GM18508 (cell line): ENCODE data around the gene GAB2.

Source experiments
- ATAC-seq: cut with Tn5 transposase; IDR thresholded peaks from one replicate; pipeline ENCODE4 v1.9.1; 2021; ENCODE audit warnings: moderate number of reproducible peaks; ENCODE audit not compliant: insufficient read depth, unreplicated experiment

Gene GAB2

DNA sequence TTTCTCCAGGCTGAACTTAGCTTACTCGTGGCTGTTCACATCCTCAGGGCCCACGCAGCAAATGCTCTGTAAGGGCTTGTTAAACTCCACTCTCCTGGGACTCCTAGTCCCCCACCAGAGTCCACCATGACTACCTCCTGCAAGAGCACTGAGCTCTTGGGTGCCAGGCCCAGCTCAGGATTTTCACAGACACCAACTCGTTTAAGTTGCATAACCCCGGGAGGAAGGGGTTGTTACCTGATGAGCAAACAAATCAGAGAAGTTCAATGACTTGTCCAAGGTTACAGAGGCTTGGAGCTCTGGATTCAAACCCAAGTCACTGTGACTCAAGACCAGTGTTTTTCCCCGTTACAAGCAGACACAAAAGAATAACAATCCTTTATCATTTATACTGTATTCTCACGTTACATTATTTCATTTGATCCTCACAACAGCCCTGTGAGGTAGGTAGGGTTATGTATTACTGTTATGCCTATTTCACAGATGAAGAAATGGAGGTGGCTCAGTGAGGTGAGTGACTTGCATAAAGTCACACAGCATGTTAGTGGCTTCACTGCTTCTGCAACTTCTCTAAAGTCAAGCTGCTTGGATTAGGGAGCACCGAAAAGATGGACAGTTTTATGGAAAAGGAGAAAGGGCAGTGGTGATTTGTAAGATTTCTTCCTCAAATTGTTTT is 246.6 kb downstream of the GAB2 start:
- ATAC-seq = no peak

DNA sequence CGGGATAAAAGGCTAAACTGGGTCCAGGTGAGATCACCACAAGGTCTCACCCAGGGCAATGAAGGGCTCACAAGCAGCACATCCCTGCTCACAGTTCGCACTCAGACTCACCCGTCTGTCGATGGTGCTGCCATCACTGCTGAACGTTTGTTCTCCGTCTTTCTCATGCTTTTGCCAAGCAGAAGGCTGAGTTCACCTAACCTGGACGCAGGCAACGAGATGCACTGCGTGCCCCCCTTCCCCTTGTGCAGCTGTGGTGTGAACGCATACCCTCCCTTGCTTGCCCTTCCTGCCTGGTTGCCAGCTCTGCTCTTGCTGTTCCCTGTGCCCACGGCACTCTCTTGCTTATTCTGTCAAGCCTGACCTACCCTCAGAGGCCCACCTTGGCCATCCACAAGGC is 247.2 kb downstream of the GAB2 start:
- no peak for ATAC-seq

DNA sequence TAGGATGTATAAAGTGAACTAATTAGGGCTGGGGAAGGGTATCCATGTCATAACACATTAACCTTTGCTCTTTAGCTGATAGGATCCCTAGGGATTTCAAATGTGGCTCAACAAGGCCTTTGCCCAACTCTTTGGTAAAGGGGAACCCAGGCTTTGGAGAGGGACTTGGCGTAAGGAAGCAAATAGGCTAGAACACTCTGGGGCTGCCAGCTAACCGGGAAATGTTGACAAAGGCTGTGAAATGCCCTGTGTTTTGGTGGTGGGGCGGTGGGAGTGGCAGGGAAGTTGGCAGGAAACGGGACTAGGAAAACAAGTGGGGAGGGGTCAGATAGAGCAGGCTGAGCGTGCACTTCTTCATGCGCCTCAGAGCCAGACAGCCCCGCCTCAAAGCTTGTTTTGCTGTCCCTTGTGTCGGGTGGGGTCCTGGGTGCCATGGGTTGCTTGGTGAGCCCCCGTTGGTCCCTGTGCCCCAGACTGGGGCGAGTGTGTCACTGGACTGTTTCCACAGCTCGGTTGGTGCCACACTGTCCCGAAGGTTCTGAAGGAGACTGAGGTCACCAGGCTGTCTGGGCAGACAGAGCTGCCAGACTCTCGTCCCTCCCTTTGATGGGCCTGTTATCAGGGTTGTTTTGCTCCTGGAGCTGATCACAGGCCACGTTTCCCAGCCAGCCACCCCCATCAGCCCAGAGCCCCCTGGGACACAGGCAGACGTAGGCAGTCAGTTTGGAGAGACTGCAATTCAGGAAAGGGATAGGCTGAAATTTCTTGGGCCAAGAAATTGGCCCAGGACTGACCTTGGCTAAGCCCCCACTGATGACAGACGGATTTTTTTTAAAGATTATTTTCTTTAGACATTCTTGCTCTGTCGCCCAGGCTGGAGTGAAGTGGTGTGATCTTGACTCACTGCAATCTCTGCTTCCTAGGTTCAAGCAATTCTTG is 248.8 kb downstream of the GAB2 start:
- no peak for ATAC-seq

DNA sequence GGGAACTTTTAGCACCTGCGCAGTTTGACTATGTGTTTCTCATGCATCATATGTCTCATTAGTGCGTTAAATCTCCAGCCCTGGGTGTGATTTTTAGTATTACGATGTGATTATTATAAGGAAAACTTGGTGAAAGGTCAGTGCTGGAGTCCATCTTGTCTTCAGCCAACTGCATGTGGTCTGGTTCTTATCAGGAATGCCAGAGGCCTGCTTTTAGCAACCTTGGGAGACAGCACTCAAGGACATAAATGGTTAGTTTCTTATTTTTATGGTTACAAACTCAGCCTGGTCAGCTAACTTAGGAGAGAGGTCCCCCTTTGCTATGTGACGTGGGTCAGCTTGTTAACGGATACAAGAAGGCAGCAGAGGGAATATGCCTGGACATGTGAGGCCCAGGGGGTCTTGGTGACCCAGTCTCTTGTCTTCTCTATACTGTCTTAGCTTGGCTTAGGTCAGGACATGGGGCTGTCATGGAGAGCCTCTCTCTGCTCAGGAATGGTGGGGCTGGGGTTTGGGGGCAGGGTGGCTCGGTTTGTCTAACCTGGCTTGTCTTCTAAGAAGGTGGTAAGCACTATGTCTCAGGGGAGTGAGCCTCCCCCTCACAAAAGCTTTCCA is 250.7 kb downstream of the GAB2 start:
- no peak for ATAC-seq
